Measurements from ENCODE around the gene CCDC82. TPM values are rescaled to one million over a fixed set of nuclear protein-coding genes. Genes with fewer than 3 reads are reported as not detected.

CCDC82 gene
- total RNA-seq, 2 experiments from 2014 or later = 22.2 to 43.6 TPM

- CTCF ChIA-PET (ENCODE audit: unreplicated experiment) = no interaction called here
- no peaks in the 10 kb centered on the region for H3K79me2 ChIP-seq (ENCODE audit: insufficient read depth, low read depth, low read length)
- no peaks in the 10 kb centered on the region for H3K36me3 ChIP-seq (ENCODE audit: insufficient read depth, low read length)
- H3K27ac ChIP-seq (ENCODE audit: low read depth, low read length, poor library complexity, severe bottlenecking) = no peak overlapping the region
- no peaks in the 10 kb centered on the region for H3K9me2 ChIP-seq (ENCODE audit: insufficient read depth, low read length)
- no peak for TF ChIP-seq EZH2phosphoT487 (IDR thresholded peaks at IDR 0.05; ENCODE audit: borderline replicate concordance, low read depth, low read length)
- TF ChIP-seq, protein P1, sequence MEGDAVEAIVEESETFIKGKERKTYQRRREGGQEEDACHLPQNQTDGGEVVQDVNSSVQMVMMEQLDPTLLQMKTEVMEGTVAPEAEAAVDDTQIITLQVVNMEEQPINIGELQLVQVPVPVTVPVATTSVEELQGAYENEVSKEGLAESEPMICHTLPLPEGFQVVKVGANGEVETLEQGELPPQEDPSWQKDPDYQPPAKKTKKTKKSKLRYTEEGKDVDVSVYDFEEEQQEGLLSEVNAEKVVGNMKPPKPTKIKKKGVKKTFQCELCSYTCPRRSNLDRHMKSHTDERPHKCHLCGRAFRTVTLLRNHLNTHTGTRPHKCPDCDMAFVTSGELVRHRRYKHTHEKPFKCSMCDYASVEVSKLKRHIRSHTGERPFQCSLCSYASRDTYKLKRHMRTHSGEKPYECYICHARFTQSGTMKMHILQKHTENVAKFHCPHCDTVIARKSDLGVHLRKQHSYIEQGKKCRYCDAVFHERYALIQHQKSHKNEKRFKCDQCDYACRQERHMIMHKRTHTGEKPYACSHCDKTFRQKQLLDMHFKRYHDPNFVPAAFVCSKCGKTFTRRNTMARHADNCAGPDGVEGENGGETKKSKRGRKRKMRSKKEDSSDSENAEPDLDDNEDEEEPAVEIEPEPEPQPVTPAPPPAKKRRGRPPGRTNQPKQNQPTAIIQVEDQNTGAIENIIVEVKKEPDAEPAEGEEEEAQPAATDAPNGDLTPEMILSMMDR (conservative IDR thresholded peaks at IDR 0.05; ENCODE audit: low read length) = no peak
- no peak overlapping the region for H3K4me3 ChIP-seq (ENCODE audit: low read depth, low read length, poor library complexity, severe bottlenecking)
- H2AFZ ChIP-seq (ENCODE audit: low read length) = no peak overlapping the region
- no TSS peak for BruUV-seq (replicated peaks)
- no peaks in the 10 kb centered on the region for H3K4me1 ChIP-seq (ENCODE audit: insufficient read depth, low read length, poor library complexity, severe bottlenecking)
- H4K20me1 ChIP-seq (ENCODE audit: insufficient read depth, low read length) = no peaks in the 10 kb centered on the region
- intact Hi-C loops (cut with micrococcal nuclease; ENCODE audit: unreplicated experiment) = no loop called here
- no peak overlapping the region for H3K4me2 ChIP-seq (ENCODE audit: low read length)
- POLR2A ChIA-PET = interaction anchor here (0.7 kb wide), 1 partner anchor 612 kb away, joined by 3 read pairs; no protein-coding TSS in a partner anchor
- DNase-seq (ENCODE audit: low spot score) = no peak
- no peaks in the 10 kb centered on the region for H3K9me3 ChIP-seq (ENCODE audit: low read length)
Measured at GRCh38 chr11:96319898-96320656, 69.6 kb downstream of the CCDC82 start.

DNA sequence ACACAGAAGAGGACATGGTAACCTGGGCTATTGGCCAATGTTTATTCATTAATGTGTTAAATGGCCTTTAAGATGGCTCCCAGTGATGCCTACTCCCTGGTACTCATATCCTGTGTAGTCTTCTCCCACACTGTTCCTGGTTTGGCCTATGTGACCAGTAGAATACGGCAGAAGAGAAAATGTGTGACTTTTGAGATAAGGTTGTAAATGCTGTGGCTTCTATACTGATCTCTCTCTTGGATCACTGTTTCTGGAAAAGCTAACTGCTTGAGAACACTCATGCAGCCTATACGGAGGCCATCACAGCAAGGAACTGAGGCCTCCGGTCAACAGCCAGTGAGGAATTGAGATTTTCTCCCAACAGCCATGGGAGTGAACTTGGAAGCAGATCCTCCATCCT is 70.9 kb downstream of the CCDC82 start:
- Histone ChIP-seq H3K27ac (ENCODE audit: low read depth, low read length, poor library complexity, severe bottlenecking) (no peak overlapping the region), H2AFZ (ENCODE audit: low read length) (no peak overlapping the region), H4K20me1 (ENCODE audit: insufficient read depth, low read length) (no peaks in the 10 kb centered on the region), H3K79me2 (ENCODE audit: insufficient read depth, low read depth, low read length) (no peaks in the 10 kb centered on the region), H3K4me3 (ENCODE audit: low read depth, low read length, poor library complexity, severe bottlenecking) (no peak overlapping the region), H3K4me1 (ENCODE audit: insufficient read depth, low read length, poor library complexity, severe bottlenecking) (no peaks in the 10 kb centered on the region), H3K9me2 (ENCODE audit: insufficient read depth, low read length) (no peaks in the 10 kb centered on the region), H3K9me3 (ENCODE audit: low read length) (no peaks in the 10 kb centered on the region), H3K4me2 (ENCODE audit: low read length) (no peak overlapping the region), H3K36me3 (ENCODE audit: insufficient read depth, low read length) (no peaks in the 10 kb centered on the region)
- intact Hi-C loops (cut with micrococcal nuclease; ENCODE audit: unreplicated experiment) = no loop called here
- ChIA-PET POLR2A (no interaction called here), CTCF (ENCODE audit: unreplicated experiment) (no interaction called here)
- TF ChIP-seq, protein P1 (conservative IDR thresholded peaks at IDR 0.05; ENCODE audit: low read length) = no peak
- TF ChIP-seq EZH2phosphoT487 (IDR thresholded peaks at IDR 0.05; ENCODE audit: borderline replicate concordance, low read depth, low read length) = no peak
- no peak for DNase-seq (ENCODE audit: low spot score)
- BruUV-seq (replicated peaks) = no TSS peak

DNA sequence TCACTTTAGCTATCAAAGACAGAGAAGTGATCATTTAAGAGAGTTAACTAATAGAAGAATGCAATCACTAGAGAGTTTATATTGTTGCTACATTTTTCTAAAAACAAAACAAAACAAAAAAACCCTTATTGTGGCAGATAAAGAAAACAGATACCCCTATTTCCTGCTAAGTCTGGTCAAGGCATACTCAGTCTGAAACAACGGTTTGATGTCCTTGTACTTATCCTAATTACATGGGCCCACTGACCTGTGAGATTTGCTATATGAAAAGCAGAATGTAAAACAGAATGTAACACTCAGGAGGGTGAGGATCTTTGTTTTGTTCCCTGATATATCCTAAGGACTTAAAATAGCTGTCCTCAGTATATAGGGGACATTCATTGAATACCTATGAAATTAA is 71.3 kb downstream of the CCDC82 start:
- TF ChIP-seq, protein P1 (conservative IDR thresholded peaks at IDR 0.05; ENCODE audit: low read length) = no peak
- intact Hi-C loops (cut with micrococcal nuclease; ENCODE audit: unreplicated experiment) = no loop called here
- Histone ChIP-seq H3K9me3 (ENCODE audit: low read length) (no peaks in the 10 kb centered on the region), H3K27ac (ENCODE audit: low read depth, low read length, poor library complexity, severe bottlenecking) (no peak overlapping the region), H3K4me2 (ENCODE audit: low read length) (no peak overlapping the region), H3K36me3 (ENCODE audit: insufficient read depth, low read length) (no peaks in the 10 kb centered on the region), H3K4me3 (ENCODE audit: low read depth, low read length, poor library complexity, severe bottlenecking) (no peak overlapping the region), H3K79me2 (ENCODE audit: insufficient read depth, low read depth, low read length) (no peaks in the 10 kb centered on the region), H3K4me1 (ENCODE audit: insufficient read depth, low read length, poor library complexity, severe bottlenecking) (no peaks in the 10 kb centered on the region), H3K9me2 (ENCODE audit: insufficient read depth, low read length) (no peaks in the 10 kb centered on the region), H2AFZ (ENCODE audit: low read length) (no peak overlapping the region), H4K20me1 (ENCODE audit: insufficient read depth, low read length) (no peaks in the 10 kb centered on the region)
- ChIA-PET POLR2A (no interaction called here), CTCF (ENCODE audit: unreplicated experiment) (no interaction called here)
- BruUV-seq (replicated peaks) = no TSS peak
- no peak for DNase-seq (ENCODE audit: low spot score)
